VCaP (cell line): ENCODE measurements around the gene TMEM107.

Experiments used
- H3K27ac ChIP-seq: fragments of 450-650 bp; 2 replicates; pipeline ENCODE4 v1.5.1; 2017
- TF ChIP-seq, protein P1 (sequence below): fragments of 450-650 bp; conservative IDR thresholded peaks from 2 replicates; pipeline ENCODE4 v1.5.1; 2017; ENCODE audit warnings: mild to moderate bottlenecking, moderate library complexity

Gene TMEM107

DNA sequence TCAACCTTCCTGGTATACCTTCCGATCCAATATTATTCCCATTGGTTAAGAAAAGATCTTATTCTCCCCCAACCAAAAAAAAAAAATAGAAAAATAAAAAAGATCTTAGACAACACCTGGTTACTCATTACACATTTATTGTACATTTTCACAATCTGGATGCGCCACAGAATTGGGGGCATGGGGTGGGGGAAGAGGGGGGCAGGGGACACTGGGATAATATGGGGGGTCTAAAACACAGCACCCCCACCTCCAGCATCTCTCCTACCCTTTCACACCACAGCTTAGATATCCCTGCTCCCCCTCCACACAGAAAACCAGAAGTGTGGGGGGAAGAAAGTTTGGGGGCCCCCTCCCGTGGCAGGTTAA is 17.2 kb downstream of the TMEM107 start:
- no peak overlapping the region for H3K27ac ChIP-seq
- TF ChIP-seq, protein P1, sequence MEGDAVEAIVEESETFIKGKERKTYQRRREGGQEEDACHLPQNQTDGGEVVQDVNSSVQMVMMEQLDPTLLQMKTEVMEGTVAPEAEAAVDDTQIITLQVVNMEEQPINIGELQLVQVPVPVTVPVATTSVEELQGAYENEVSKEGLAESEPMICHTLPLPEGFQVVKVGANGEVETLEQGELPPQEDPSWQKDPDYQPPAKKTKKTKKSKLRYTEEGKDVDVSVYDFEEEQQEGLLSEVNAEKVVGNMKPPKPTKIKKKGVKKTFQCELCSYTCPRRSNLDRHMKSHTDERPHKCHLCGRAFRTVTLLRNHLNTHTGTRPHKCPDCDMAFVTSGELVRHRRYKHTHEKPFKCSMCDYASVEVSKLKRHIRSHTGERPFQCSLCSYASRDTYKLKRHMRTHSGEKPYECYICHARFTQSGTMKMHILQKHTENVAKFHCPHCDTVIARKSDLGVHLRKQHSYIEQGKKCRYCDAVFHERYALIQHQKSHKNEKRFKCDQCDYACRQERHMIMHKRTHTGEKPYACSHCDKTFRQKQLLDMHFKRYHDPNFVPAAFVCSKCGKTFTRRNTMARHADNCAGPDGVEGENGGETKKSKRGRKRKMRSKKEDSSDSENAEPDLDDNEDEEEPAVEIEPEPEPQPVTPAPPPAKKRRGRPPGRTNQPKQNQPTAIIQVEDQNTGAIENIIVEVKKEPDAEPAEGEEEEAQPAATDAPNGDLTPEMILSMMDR, result peak; percentile 22; the same call in 1 of the 2 replicates

DNA sequence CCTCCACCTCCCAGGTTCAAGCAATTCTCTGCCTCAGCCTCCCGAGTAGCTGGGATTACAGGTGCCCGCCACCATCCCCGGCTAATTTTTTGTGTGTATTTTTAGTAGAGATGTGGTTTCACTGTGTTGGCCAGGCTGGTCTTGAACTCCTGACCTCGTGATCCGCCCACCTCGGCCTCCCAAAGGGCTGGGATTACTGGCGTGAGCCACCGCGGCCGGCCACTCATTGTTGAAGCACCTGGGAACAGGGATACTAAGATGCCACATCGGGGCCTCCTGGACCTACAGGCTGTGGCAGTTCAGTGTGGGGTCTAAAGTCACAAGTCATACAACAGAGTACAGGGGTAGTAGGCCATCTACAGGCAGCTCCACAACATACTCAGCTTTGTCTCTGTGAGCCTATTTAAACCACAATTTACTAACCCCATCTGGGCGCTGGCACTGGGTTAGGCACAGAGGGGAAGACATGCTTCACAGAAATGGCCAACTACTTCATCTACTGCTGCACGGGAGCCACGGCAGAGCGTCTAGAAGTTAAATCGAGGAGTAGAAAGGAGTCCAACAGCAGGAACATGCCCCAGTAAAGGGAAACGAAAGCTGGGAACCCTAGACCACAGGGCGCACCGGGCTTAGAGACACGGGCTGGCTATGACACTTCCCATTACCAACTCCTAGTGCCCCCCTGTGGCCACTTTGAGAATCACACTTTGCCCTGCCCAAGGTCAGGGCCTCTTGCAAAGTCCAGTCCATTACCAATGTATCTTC is 17.7 kb downstream of the TMEM107 start:
- no peak overlapping the region for H3K27ac ChIP-seq
- TF ChIP-seq, protein P1, result peak; percentile 79

DNA sequence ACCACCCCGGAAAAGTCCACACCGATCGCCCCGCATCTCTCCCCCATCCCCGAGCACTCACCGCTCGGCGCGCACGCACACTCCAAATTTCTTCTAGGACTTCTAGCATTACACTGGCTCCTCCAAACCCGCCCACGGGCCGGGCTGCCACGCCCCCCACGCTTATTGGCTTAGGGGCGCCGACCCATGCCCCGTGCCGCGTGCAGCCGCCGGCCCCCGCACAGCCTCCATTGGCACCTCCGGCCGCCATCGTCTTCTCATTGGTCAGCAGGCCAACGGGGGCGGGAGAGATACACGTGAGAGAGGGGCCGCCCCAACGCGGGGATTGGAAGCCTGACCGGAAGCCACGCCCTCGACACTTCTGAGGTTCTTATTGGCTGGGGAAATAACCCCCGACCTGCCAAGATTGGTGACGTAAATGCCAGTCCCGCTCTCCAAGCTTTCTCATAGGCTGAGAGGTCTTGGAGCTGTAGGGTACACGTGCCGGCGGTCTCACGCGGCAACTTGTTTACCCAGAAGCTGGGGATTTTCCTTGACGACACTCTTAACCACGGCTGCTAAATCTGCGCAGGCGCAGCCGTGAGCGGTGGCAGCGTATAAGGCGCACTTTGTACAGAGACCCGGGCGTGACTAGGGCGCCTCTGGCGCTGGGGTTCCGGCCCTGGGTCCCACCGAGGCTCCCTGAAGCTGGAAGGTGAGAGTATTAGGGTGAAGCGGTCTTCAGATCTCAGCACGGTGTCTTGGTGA is 19.8 kb downstream of the TMEM107 start:
- peak overlapping the region; percentile 64 for H3K27ac ChIP-seq
- TF ChIP-seq, protein P1, result no peak

DNA sequence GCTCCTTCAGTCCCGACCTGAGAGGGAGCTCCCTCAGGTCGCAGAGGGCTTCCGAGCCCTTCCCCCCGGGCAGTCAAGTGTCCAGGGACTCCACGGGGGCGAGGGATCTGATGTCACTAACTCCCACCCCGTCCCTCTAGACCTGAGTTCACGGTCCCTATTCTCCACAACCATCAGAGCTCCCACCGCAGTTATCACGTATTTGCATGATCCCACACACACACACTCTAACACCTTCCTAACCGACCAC is 20.3 kb downstream of the TMEM107 start:
- TF ChIP-seq, protein P1, result no peak
- peak overlapping the region; percentile 64 for H3K27ac ChIP-seq

DNA sequence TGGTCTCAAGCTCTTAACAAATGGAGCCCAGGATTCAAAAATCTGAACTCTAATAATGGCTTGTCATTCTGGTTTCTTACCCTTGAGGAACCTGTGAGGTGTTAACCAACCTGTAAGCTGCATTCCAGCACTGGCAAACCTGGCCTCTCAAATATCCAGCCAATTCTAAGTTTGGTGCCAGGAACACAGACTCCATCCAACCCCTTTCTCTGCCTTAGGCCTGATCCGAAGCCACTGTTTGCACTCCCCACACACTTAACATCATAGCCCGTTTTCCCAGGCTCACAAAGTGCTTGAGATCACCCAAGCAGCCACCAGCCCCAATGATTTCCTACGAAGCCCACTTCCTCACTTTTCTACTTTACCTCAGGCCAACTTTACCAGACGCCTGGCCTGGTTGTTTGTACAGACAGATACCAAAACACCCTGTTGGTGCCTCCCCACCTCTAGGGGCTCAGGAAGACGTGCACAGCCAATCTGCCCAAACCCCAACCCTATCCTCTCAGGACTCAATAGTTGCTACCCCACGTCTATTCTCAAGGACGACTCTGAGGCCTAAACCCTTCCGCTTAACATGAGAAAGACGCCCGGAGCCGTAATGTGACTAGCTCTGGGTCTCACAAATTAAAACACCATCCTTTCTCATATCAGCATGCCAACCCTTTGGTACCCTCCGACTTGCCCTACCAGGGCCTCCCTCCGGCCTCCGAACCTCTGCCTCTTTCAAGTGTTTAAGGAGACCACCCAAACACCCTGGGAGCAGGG is 20.8 kb downstream of the TMEM107 start:
- peak overlapping the region; percentile 64 for H3K27ac ChIP-seq

DNA sequence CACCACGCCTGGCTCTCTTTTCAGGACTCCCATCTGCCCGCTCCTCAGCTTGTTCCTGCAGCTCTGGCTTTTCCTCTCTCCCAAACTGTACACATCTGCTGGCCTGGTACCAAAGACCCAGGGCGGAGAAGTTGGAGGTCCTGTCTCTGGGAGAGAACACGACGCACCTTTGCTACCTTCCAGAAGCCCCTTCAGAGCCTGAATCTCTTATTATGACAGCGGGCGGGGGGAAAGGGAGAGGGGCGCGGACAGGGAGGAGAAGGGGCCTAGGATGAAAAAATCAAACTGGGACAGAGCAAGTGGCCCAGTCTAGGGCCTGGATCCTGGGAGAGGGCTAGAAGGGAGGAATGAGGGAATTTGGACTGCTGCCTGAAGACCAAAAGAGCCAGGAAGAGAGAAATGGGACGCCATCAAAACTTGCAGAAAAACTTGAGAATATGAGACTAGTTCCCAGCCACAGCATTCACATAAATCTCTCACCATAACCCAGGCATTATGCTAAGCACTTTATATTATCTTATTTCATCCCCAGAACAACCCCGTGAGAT is 21.5 kb downstream of the TMEM107 start:
- TF ChIP-seq, protein P1, result no peak
- peak overlapping the region; percentile 64 for H3K27ac ChIP-seq

More for the DNA sequence above, 20.8 kb downstream of the TMEM107 start:
- TF ChIP-seq, protein P1, result no peak
